Activated naive CD4-positive, alpha-beta T cell (primary cell): ENCODE data around the gene DAO.
A peak's percentile ranks its signal among the peaks of the same experiment; 100 is the strongest.
"Not testable (repeated sequence)": the region's sequence is repeated elsewhere in the genome, so short reads cannot be mapped to it uniquely, and the experiment has no call there.

ENCODE experiments used
- DNase-seq, 4 experiments: peaks; one replicate each; lab custom pipeline; 2025; lab: John Stamatoyannopoulos, UW

The DAO gene

GRCh38 chr12:108850854-108851573, 28.9 kb upstream of the DAO start:
- no peak for DNase-seq

GRCh38 chr12:108852674-108853309, 27.1 kb upstream of the DAO start:
- no peak for DNase-seq

DNA sequence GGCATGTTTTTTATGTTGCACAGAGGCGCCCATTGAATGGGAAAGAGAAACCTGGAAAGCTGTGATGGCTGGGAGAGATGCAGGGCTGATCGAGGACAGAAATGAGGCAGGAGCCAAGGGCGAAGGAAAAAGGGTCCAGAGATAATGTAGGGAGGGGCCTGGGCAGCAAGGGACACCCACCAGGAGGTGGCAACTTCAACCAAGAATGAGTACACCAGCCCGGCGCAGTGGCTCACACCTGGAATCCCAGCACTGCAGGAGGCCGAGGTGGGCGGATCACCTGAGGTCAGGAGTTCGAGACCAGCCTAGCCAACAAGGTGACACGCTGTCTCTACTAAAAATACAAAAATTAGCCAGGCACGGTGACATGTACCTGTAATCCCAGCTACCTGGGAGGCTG, 26.5 kb upstream of the DAO start:
- no peak for DNase-seq

- no peak for DNase-seq
Measured at GRCh38 chr12:108853981-108854446, 25.9 kb upstream of the DAO start.

- DNase-seq = no peak
Measured at GRCh38 chr12:108854451-108855283, 25.2 kb upstream of the DAO start.

DNA sequence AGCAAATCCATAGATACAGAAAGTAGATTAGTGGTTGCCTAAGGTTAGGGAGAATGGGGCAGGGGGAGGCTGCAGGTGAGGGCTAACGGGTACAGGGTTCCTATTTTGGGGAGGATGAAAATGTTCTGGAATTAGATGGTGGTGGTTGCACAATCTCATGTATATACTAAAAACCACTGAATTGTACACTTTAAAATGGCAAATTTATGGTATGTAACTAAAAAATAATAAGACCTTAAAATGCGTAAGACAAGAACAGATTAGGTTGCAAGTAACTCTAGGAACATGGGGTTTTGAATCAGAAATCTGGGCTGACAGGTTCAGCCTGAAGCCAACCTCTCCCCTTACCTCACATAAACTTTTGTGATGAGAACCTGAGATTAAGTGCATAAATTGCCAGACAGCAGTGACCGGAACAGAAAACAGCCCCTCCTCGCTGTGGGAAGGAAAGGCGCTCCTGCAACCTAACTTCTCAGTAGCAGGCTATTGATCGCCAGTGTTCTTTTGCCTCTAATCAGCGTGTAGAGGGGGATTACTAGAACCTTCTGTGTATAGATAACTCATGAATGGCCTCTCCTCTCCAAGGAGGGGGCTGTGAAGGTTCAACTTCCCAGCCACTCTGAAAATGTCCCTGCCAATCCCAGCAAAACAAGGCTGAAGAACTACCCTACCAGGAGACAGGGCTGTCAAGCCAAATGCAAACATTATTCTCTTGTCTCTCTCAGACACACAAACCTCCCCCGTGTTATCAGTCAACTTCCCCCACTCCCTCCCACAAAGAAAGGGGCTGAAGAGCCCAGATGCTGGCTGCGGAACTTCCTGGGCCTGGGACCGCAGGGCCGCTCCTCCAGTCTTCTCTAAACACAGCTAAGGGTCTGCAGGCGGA, 24.4 kb upstream of the DAO start:
- DNase-seq = no peak

GRCh38 chr12:108856170-108856427, 23.8 kb upstream of the DAO start:
- no peak for DNase-seq

- peak in 3 of 4 experiments; percentile 8 to 27 (median 24) for DNase-seq
Measured at GRCh38 chr12:108856428-108857157, 23.3 kb upstream of the DAO start.

DNA sequence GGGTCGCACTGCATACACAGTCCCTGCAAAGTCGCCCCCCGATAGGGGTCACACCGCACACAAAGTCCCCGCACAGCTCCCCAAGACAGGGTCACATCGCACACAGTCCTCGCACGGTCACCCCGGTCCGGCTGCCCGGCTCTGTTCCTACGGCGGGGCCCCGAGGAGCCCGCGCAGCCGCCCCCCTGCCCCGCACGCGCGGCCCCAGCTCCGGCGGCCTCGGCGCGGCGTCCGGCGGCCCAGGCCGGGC, 22.8 kb upstream of the DAO start:
- no peak for DNase-seq

DNA sequence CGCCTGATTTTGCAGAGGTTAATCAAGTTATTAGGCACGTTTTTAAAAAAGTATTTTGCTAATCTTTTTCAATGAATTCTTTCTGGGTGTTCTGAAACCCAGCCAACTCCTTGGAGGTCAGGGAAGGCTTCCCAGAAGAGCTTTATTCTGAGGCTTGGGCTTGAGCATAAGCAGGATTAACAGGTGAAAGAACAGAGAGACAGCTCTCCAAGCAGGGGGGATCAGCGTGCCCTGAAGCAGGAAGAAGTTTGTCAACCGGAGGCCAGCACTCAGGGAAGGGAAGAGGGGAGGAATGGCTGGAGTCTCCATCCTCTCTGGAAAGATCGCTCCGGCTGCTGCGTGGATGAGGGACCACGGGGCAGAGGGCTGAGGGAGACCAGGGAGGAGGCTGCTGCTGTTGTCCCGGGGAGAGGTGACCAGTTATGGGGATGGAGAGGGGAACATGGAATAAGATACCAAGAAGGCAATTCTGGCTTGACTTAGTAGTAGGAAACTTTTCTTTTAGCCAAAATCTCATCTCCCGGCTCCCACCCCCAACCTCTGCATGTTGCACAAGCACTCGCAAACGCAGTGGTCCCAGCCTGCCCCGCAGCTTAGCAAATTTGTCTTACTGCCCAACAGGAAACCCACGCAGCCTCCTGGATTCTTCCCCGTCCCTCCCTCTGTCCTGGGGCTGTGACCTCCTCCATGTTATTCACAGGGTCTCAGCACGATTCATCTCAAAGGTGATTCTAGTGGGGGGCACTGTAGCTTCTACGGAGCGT, 21.4 kb upstream of the DAO start:
- DNase-seq = no peak

GRCh38 chr12:108859141-108859922, 20.6 kb upstream of the DAO start:
- not testable (repeated sequence) for DNase-seq

DNA sequence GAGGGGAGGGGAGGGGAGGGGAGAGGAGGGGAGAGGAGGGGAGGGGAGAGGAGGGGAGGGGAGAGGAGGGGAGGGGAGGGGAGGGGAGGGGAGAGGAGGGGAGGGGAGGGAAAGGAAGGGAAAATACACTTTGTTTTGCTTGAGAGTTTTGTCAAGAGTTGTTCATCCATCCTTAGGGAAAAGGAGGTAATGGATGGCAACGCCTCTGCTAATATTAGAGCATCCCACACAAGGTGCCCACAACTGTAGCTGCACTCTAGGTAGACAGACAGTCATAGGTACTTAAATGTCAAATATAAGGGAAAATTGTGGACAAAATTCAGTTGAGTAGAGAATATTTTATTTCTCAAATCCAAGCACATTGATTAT, 20.0 kb upstream of the DAO start:
- no peak for DNase-seq

GRCh38 chr12:108860443-108860842, 19.4 kb upstream of the DAO start:
- no peak for DNase-seq

DNA sequence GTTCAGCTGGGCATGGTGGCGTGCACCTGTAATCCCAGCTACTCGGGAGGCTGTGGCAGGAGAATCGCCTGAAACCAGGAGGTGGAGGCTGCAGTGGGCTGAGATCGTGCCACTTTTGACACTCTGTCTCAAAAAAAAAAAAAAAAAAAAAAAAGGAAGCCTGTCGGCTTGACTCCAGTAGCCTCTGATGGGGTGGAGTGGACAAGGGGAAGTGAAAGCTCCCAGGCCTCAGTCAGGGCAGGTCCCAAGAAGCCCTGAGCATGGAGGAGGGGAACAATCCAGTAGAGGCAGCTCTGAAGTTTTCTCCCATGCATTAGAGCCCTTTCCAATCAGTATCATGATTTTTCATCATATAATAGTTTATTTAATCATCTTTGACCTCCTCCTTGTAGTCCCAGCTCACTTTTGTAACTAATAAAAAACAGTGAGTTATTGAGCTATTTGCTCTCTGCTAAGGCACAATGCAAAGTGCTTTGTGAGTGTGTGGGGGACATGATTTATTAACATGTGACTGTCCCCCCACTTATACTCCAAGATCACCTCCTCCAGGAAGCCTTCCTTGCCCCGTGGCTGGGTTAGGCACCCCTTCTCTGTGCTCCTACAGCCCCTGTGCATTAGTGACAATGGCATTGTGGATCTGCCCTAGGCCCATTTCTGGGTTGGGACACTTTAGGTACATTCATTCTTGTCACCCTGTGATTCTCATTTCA, 17.9 kb upstream of the DAO start:
- no peak for DNase-seq

- no peak for DNase-seq
Measured at GRCh38 chr12:108862588-108862959, 17.3 kb upstream of the DAO start.

GRCh38 chr12:108865169-108865568, 14.7 kb upstream of the DAO start:
- no peak for DNase-seq

DNA sequence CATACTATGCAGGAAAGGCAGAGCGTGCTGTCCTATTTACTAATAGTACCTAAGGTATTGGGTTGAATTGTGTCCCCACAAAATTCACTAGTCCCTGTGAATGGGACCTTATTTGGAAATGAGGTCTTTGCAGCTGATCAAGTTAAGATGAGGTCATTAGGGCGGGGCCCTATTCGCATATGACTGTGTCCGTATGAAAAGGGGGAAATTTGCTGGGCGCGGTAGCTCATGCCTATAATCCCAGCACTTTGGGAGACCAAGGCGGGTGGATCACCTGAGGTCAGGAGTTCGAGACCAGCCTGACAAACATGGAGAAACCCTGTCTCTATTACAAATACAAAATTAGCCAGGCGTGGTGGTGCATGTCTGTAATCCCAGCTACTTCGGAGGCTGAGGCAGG, 13.8 kb upstream of the DAO start:
- not testable (repeated sequence) for DNase-seq

DNA sequence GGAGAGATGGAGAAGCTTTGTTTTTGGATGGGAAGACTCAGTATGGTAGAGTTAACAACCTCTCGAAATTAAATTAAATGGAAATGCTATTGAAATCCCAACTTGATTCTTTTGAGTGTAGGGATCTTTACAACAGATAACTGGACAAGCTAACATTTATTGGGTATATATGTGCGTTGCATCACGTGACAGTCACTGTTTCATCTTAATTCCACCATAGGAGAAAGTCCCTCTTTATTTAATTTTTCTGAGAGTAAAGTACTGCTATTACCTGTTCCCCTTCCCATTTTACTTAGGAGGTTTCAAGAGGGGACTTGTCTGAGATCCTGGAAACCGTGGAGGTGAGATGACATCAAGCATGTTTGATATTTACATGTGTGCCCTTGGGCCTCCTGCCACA, 11.1 kb upstream of the DAO start:
- no peak for DNase-seq

DNA sequence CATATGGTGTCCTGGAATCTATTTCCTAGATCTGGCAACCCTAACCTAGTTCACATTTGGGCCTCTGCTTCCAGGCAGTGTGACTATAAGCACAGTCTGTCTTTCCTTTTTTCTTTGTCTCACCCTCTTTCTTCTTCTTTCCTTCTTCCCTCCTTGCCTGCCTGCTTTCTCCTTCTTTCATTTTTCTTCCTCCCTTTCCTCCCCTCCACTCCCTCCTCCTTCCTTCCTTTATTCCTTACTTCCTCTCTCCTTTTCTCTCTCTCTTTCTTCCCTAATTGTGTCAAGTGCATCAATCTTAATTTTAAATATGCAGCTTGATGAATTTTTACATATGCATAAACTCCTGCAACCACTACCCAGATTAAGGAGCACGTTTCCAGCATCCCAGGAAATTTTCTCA, 4.6 kb upstream of the DAO start:
- no peak for DNase-seq
